Mesothelial cell of epicardium (in vitro differentiated cells): ENCODE data around the gene MMP2. TPM values are rescaled to one million over a fixed set of nuclear protein-coding genes. Genes with fewer than 3 reads are reported as not detected.

Source experiments
- DNase-seq, 2 experiments: peaks; one replicate each; pipeline ENCODE4 v3.0.0; 2021; ENCODE audit warnings: low spot score in 2 of 2; ENCODE audit not compliant: unreplicated experiment in 2 of 2
- H3K27ac Mint-ChIP-seq: 2 replicates; pipeline ENCODE4 v1.8.0; 2021; ENCODE audit warnings: mixed read lengths
- H3K27me3 Mint-ChIP-seq: 2 replicates; pipeline ENCODE4 v1.8.0; 2021; ENCODE audit warnings: low read depth, mixed read lengths
- H3K36me3 Mint-ChIP-seq: 2 replicates; pipeline ENCODE4 v1.8.0; 2021; ENCODE audit warnings: mixed read lengths
- H3K4me1 Mint-ChIP-seq: 2 replicates; pipeline ENCODE4 v1.8.0; 2021; ENCODE audit warnings: mixed read lengths
- H3K4me3 Mint-ChIP-seq: 2 replicates; pipeline ENCODE4 v1.8.0; 2021; ENCODE audit warnings: mild to moderate bottlenecking, moderate library complexity, mixed read lengths
- H3K9me3 Mint-ChIP-seq: 2 replicates; pipeline ENCODE4 v1.8.0; 2021; ENCODE audit warnings: mixed read lengths
- CTCF ChIP-seq: fragments of 200-600 bp; sonication (generic); IDR thresholded peaks from one replicate; pipeline ENCODE4 v1.5.0; 2021; ENCODE audit warnings: antibody characterized with exemption; ENCODE audit not compliant: unreplicated experiment
- total RNA-seq: library from RNA; stranded (reverse); gene quantifications from 3 replicates; pipeline ENCODE4 v1.2.1, GENCODE V29; 2021

The MMP2 gene
- total RNA-seq, 1 donor from 2014 or later = 385 TPM

GRCh38 chr16:55468352-55468990, 10.5 kb upstream of the MMP2 start:
- Mint-ChIP-seq H3K27me3 (no peaks in the 10 kb centered on the region), H3K36me3 (no peaks in the 10 kb centered on the region), H3K27ac (no peak overlapping the region), H3K4me3 (no peak overlapping the region), H3K9me3 (no peaks in the 10 kb centered on the region), H3K4me1 (no peaks in the 10 kb centered on the region)
- no peak for DNase-seq
- TF ChIP-seq CTCF = no peak

GRCh38 chr16:55469821-55470532, 9.0 kb upstream of the MMP2 start:
- Mint-ChIP-seq H3K27ac (no peak overlapping the region), H3K4me3 (no peak overlapping the region), H3K36me3 (no peaks in the 10 kb centered on the region), H3K27me3 (no peaks in the 10 kb centered on the region), H3K9me3 (no peaks in the 10 kb centered on the region), H3K4me1 (no peaks in the 10 kb centered on the region)
- no peak for DNase-seq
- no peak for TF ChIP-seq CTCF

- no peak for DNase-seq
- no peaks in the 10 kb centered on the region for H3K4me1 Mint-ChIP-seq
- no peak for TF ChIP-seq CTCF
- no peaks in the 10 kb centered on the region for H3K36me3 Mint-ChIP-seq
- no peak overlapping the region for H3K27ac Mint-ChIP-seq
- no peaks in the 10 kb centered on the region for H3K27me3 Mint-ChIP-seq
- H3K4me3 Mint-ChIP-seq = no peak overlapping the region
- H3K9me3 Mint-ChIP-seq = no peaks in the 10 kb centered on the region
These were observed 8.2 kb upstream of the MMP2 start for GRCh38 chr16:55470533-55471371.

- no peaks in the 10 kb centered on the region for H3K9me3 Mint-ChIP-seq
- no peak for TF ChIP-seq CTCF
- H3K4me1 Mint-ChIP-seq = peaks cover 3% of the 10 kb centered on the region
- DNase-seq = no peak
- H3K27ac Mint-ChIP-seq = no peak overlapping the region
- no peaks in the 10 kb centered on the region for H3K27me3 Mint-ChIP-seq
- no peak overlapping the region for H3K4me3 Mint-ChIP-seq
- no peaks in the 10 kb centered on the region for H3K36me3 Mint-ChIP-seq
These were observed 7.4 kb upstream of the MMP2 start for GRCh38 chr16:55471448-55472097.

GRCh38 chr16:55473587-55473986, 5.4 kb upstream of the MMP2 start:
- H3K9me3 Mint-ChIP-seq = no peaks in the 10 kb centered on the region
- no peak for TF ChIP-seq CTCF
- no peaks in the 10 kb centered on the region for H3K36me3 Mint-ChIP-seq
- no peak overlapping the region for H3K27ac Mint-ChIP-seq
- DNase-seq = no peak
- H3K27me3 Mint-ChIP-seq = peaks cover 9% of the 10 kb centered on the region
- no peak overlapping the region for H3K4me3 Mint-ChIP-seq
- H3K4me1 Mint-ChIP-seq = peaks cover 5% of the 10 kb centered on the region
